H4 (cell line): Measurements from ENCODE around the gene CALHM2. TPM values are rescaled to one million over a fixed set of nuclear protein-coding genes. Genes with fewer than 3 reads are reported as not detected.

Source experiments
- DNase-seq: peaks from one replicate; pipeline ENCODE4 v3.0.0-alpha.2; 2015; ENCODE audit warnings: low spot score
- total RNA-seq: library from RNA; depleted of rRNA; stranded (reverse); fragments of >200 nt; shearing (Covaris generic); gene quantifications from 2 replicates; pipeline ENCODE4 v1.2.3, GENCODE V29; 2014

The CALHM2 gene
- total RNA-seq, 1 experiment from 2014 or later = 0.43 TPM

- no peak for DNase-seq
Measured at GRCh38 chr10:103476046-103476768, 24.0 kb upstream of the CALHM2 start.

DNA sequence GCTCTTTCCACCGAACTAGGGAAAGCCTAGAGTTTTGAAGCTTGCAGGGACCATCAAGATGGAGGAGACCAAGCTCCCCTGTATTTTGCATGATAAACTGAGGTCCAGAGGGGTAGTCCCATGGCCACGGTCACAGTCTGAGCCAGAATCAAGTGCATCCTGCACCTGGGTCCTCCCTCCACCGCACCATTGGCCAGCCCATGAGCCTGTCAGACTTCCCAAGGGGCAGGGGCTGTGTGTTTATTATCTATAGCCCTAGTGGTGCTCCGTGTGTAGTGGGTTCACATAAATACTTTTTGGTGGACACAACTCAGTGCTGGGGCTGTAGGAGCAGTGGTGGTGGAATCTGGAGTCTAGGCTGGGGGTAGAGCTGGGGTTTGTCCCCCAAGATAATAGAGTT is 23.3 kb upstream of the CALHM2 start:
- DNase-seq = no peak

- DNase-seq = no peak
Measured at GRCh38 chr10:103474077-103474476, 21.9 kb upstream of the CALHM2 start.

DNA sequence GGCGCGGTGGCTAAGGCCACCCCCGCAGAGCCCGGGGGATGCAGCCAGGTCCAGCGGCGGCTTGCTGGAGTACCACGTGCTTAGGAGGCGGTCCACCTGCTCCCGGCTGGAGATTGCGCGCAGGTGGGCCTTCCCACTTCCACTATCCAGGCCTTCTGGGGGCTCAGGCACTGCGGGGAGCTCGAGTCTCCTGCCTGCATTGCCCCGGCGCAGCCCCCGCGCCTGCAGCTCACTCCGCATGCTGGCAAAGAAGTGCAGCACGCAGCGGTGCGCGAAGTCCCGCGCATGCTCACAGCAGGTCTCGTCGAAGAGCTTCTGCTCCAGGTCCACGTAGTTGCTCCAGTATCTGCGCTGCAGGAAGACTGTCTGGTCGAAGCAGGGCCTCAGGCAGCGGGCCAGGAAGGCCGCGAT is 21.1 kb upstream of the CALHM2 start:
- no peak for DNase-seq

DNA sequence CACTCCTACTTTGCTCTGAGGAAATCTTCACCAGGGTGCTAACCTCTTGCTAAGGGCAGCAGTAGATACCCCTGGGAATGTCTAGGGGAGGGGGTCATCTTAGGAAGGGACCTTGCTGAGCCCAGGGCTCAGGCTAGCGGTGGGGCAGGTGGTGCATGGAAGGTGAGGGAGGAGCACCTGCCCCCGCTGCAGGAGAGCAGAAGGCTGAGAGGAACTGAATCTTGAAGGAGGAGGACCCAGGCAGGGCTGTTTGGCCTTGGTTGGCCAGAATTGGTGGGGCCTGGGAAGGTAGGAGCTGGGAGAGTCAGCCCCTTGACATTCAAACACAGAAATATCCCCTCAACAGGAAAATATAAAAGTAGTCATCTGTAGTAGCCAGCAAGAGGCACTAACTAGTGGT is 19.8 kb upstream of the CALHM2 start:
- no peak for DNase-seq

DNA sequence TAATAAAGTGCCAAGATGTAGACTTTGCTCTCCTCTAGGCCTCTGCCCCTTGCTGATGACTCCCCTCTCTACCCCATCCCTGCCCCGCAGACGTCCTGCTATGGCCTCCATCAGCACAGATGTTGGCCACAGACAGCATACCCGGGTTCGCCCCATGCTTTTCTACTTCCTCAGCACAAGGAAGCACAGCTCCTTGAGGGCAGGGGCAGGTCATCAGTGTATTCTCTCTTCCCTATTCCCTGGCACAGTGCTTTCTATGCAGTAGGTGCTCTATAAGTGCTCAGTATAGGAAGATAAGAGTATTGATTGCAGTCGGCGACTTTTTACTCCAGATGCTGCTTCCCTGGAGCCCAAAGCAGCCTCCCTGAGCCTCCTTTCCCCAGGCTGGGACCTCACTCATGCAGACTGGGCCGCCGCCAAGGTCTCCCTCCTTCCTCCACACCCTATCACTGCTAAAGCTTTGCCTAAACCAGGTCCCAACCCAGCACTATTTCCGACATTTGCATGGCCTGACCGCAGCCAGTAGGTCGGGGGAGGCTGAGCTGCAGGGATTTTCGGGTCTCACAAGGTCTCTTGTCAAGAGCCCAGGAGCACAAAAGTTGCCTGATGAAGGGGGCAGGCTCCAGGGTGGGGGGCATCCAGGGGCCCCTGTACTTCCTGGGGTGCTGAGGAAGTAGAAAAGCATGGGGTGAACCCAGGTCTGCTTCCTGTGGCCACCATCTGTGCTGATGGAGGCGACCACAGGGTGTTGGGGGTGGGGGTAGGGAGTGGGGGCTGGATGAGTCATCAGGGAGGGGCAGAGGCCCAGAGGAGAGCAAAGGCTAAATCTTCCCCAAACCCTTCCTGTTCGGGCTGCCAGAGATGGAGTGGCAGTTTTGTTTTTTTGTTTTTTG is 18.8 kb upstream of the CALHM2 start:
- no peak for DNase-seq

GRCh38 chr10:103469201-103469600 is 17.0 kb upstream of the CALHM2 start:
- no peak for DNase-seq

DNA sequence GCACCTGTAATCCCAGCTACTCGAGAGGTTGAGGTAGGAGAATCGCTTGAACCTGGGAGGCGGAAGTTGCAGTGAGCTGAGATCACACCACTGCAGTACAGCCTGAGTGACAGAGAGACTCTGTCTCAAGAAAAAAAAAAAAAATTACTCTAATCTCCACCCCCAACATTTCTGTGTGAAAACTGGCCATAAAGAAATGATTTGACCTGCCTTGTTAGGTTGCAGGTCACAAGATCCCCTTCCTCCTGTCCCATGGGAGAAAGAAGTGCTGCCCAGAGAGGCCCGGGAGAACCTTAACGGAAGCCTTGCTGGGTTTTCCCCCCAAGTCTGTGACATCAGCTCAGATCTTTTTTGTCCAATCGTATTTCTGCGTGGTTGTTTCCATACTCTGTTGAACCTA is 15.2 kb upstream of the CALHM2 start:
- DNase-seq = no peak

- no peak for DNase-seq
Measured at GRCh38 chr10:103466734-103467133, 14.6 kb upstream of the CALHM2 start.

DNA sequence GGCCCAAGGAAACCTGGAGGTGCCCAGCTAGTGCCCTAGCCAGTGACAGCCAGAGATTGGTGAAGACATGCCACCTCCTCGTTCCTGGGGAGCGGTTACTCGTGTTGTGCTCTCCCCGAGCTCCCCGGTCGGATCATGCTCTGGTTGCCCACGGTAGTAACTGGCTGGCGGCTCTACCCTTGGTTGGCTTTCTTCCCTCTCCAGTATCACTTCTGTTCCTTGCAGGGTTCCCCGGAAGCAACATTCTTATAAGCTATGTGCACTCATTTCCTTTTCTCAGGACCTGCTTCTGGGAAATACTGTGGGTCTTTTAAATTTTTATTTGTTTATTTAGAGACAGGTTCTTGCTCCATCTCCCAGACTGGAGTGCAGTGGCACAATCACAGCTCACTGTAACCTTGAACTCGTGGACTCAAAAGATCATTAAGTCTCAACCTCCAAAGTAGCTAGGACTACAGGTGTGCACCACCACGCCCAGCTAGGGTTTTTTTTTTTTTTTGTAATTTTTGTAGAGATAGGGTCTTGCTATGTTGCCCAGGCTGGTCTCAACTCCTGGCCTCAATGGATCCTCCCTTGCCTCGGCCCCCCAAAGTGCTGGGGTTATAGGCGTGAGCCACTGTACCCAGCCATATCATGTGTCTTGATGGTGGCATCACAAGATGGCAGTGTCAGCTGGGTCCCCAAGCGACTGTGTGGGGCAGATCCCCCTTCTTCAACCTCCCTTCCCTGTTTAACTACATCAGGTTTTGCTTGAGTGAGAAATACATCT is 13.4 kb upstream of the CALHM2 start:
- DNase-seq = no peak

- DNase-seq = no peak
Measured at GRCh38 chr10:103463499-103463898, 11.3 kb upstream of the CALHM2 start.

DNA sequence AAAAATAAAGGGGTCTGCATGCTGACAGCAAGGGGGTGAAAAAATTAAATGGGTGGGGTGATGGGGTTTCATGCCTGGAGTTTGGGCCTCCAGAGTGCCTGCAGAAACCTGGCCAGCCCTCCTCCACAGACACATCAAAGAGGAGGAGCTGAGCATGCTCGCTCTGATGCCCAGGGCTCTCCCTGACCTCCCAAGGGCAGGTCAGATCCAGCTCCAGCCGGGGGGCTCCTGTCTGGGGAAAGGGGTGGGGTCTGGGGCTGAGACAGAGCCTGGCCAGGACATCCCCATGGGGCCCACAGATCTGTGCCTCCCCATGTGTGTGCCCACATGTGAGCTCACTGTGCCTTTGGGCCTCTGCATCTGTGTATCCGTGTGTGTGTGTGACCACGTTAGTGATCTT is 7.4 kb upstream of the CALHM2 start:
- DNase-seq = no peak

DNA sequence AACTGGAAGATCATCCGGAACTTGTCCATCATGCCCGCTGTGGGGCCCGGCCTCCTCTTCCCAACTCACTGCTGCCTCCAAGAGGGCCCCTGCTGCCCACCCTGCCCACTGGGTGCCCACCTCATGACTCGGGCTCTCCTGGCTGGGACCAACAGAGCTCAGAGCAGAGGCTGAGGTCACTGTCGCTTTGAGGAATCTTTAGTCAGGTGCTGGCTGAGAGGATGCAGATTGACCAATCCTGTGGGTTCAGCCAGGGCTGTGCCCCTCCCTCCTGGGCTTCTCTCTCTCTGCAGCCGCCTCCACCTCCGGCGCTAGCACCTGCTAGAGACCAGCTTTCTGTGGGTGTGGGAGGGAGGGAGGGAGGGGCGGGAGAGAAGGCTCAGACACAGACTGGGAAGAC is 6.5 kb upstream of the CALHM2 start, which contains the start of gene CALHM1:
Gene CALHM1, minus strand, starts transcription at position 181 of the 400 bp plus-strand sequence. Its CDS starts 149 bp downstream, at position 32.
- DNase-seq = no peak

DNA sequence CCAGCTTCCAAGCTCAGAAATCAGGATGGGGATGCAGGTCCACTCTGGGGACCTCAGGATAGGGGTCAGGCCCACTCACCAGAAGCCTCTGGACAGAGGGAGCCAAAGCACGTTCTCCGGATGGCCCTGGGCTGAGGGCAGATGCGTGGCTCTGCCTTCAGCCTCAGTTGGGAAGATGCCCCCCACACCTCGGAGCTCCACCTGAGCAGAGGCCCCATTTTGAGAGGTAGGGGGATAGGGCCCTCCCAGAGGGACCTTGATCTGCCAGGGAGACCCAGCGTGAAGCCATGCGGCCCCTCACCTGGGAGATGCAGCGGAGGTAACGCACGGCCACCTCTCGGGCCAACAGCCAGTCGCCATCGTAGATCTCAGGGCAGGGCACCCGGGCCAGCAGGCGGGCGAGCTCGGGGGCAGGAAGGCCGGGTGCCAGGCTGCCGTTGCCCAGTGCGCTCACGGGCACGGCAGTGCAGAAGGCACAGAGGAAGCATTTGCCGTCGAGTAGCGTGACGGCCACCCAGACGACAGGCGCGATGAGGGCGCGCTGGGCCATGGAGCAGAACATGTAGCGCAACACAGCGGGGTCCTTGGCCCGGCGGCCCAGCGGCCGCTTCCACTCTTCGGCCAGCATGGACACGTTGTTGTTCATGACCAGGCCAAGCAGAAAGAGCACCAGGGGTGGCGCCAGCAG is 5.9 kb upstream of the CALHM2 start:
- DNase-seq = no peak

DNA sequence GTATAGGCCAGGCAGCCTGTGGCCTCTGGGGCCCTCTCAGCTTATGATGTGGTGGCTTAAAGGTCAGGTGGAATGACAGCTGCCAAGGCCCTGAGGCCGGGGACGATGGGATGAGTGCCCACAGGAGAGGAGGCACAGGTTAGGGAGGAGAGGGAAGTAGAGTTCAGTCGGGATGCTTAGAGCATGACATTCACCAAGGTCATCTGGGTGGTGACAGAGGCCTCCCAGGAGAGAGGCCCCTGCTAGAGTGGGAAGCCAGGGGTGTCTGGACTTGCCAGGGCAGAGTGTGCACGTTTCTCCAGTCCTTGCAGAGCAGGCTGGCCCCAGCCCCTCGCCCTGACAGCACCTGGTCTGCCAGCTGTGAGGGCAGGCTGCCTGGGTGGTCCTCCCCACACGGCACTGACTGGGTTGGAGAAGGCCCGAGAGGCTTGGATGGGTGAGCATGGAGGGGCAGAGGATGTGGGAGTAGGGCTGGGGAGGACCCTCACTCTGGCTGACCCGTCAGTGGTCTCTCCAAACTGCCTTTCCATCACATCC is 5.1 kb upstream of the CALHM2 start:
- no peak for DNase-seq

- DNase-seq = no peak
Measured at GRCh38 chr10:103456074-103456660, 4.0 kb upstream of the CALHM2 start.

- no peak for DNase-seq
Measured at GRCh38 chr10:103455235-103455634, 3.1 kb upstream of the CALHM2 start.

GRCh38 chr10:103454026-103454425 is 1.9 kb upstream of the CALHM2 start:
- DNase-seq = no peak

- no peak for DNase-seq
Measured at GRCh38 chr10:103452506-103453230, 498 bp upstream of the CALHM2 start.

DNA sequence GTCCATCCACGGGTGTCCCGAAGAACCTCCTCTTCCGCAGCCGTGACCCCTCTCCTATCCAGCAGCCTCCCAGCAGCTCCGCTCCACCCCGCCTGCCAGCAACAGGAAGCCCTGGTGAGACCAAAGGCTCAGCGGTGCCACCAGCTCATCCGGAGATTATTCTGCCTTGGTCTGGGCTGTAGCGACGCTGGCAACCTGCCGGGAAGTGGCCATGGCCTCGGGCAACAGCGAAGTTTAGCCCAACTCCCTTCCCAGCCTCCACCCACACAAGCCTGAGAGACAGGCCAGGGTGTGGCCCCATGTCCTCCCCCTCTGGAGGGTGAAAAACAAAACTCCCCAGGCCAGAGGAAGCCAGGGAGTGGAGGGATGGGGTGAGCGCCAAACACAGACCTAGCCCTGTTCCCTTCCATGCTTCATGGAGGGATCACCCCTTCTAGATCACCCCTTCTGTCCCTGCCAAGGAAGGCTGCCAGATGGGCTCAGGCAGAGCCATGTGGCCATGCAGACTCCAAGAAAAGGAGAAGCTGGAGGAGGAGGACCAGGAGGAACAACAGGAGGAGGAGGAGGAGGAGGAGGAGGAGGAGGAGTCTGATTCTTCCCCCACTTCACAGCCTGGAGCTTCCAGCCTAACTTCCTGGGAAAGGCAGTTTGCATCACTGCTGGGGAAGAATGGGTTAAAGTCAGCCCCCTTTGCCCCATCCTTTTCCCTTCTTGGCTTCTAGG is 918 bp downstream of the CALHM2 start:
- peak; percentile 76 for DNase-seq
